ENCODE data around the gene CPNE4.
"Not testable (repeated sequence)": the region's sequence is repeated elsewhere in the genome, so short reads cannot be mapped to it uniquely, and the experiment has no call there.

CPNE4 gene

GRCh38 chr3:131896285-131896684 lies 138.5 kb downstream of the CPNE4 start:
- no peak overlapping the region for H3K4me3 ChIP-seq (ENCODE audit: low read depth, low read length)
- no peak for TF ChIP-seq CTCF (IDR thresholded peaks at IDR 0.05; ENCODE audit: low read depth, low read length, missing control alignments)
- no peak for DNase-seq (ENCODE audit: low read depth)

- H3K4me3 ChIP-seq (ENCODE audit: low read depth, low read length) = no peak overlapping the region
- TF ChIP-seq CTCF (IDR thresholded peaks at IDR 0.05; ENCODE audit: low read depth, low read length, missing control alignments) = no peak
- no peak for DNase-seq (ENCODE audit: low read depth)
These were observed 139.0 kb downstream of the CPNE4 start for GRCh38 chr3:131895766-131896165.

GRCh38 chr3:131892331-131892730 lies 142.5 kb downstream of the CPNE4 start:
- no peak overlapping the region for H3K4me3 ChIP-seq (ENCODE audit: low read depth, low read length)
- no peak for TF ChIP-seq CTCF (IDR thresholded peaks at IDR 0.05; ENCODE audit: low read depth, low read length, missing control alignments)
- no peak for DNase-seq (ENCODE audit: low read depth)

- DNase-seq (ENCODE audit: low read depth); H3K4me3 ChIP-seq (ENCODE audit: low read depth, low read length): not testable (repeated sequence)
These were observed 148.9 kb downstream of the CPNE4 start for GRCh38 chr3:131885871-131886270.

- H3K4me3 ChIP-seq (ENCODE audit: low read depth, low read length) = no peak overlapping the region
- no peak for TF ChIP-seq CTCF (IDR thresholded peaks at IDR 0.05; ENCODE audit: low read depth, low read length, missing control alignments)
- DNase-seq (ENCODE audit: low read depth) = no peak
These were observed 151.0 kb downstream of the CPNE4 start for GRCh38 chr3:131883711-131884407.

- TF ChIP-seq CTCF (IDR thresholded peaks at IDR 0.05; ENCODE audit: low read depth, low read length, missing control alignments) = no peak
- H3K4me3 ChIP-seq (ENCODE audit: low read depth, low read length) = no peak overlapping the region
- no peak for DNase-seq (ENCODE audit: low read depth)
These were observed 151.7 kb downstream of the CPNE4 start for GRCh38 chr3:131883086-131883485.

GRCh38 chr3:131881777-131882176 lies 153.0 kb downstream of the CPNE4 start:
- no peak for TF ChIP-seq CTCF (IDR thresholded peaks at IDR 0.05; ENCODE audit: low read depth, low read length, missing control alignments)

More at GRCh38 chr3:131881777-131882176, 153.0 kb downstream of the CPNE4 start:
- DNase-seq (ENCODE audit: low read depth) = no peak
- no peak overlapping the region for H3K4me3 ChIP-seq (ENCODE audit: low read depth, low read length)
